BE2C (cell line): ENCODE data around the gene DDX39A.

ENCODE experiments used
- DNase-seq: peaks from one replicate; pipeline ENCODE4 v3.0.0-alpha.2; 2020
- H3K27me3 ChIP-seq: fragments of 250-450 bp; sonication (Bioruptor Pico); 2 replicates; pipeline ENCODE4 v1.5.1; 2020; ENCODE audit warnings: mild to moderate bottlenecking
- H3K36me3 ChIP-seq: fragments of 250-450 bp; sonication (Bioruptor Pico); 2 replicates; pipeline ENCODE4 v1.5.1; 2020; ENCODE audit warnings: mild to moderate bottlenecking
- H3K4me1 ChIP-seq: fragments of 250-450 bp; sonication (Bioruptor Pico); 2 replicates; pipeline ENCODE4 v1.5.1; 2020
- H3K4me3 ChIP-seq: 2 replicates; pipeline ENCODE4 v1.5.1; 2011; ENCODE audit warnings: low read depth, low read length
- H3K9me3 ChIP-seq: fragments of 250-450 bp; sonication (Bioruptor Pico); 2 replicates; pipeline ENCODE4 v1.5.1; 2020
- TF ChIP-seq, protein P1 (sequence below): IDR thresholded peaks from 2 replicates; pipeline ENCODE4 v1.5.1; 2012; ENCODE audit warnings: mild to moderate bottlenecking, low read depth, low read length

The DDX39A gene

DNA sequence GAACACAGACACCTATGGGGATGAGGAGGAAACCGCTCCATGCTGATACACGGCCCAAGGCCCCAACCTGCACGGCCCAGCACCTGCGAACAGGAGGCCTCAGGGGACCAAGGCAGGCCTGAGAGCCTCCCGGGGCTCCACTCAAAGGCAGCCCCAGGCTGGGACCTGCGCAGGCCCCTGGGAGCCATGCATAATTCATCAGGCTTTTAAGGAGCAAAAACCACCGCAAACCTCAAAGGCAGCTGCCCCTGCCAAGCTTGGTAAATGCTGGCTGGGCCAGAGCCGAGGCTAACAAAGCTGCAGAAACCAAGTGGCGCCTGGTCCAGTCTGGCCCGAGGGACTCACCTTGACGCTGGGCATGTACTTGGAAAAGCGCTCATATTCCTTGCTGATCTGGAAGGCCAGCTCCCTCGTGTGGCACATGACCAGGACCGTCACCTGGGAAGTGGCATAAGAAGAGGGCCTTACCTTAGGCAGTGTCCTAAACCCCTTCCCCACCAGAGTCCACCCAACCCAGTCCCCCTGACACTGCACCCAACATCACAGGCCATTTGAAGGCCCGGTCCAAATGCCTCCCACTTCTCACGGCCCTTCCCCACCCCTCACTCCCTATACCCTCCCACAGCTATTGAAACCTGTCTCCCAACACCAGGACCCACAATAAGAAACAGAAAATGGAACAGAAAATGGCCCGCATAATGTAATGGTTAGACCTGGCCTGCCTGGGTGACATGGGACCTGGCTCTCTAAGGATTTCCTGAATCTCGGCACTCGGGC, 7.8 kb downstream of the DDX39A start:
- TF ChIP-seq, protein P1, sequence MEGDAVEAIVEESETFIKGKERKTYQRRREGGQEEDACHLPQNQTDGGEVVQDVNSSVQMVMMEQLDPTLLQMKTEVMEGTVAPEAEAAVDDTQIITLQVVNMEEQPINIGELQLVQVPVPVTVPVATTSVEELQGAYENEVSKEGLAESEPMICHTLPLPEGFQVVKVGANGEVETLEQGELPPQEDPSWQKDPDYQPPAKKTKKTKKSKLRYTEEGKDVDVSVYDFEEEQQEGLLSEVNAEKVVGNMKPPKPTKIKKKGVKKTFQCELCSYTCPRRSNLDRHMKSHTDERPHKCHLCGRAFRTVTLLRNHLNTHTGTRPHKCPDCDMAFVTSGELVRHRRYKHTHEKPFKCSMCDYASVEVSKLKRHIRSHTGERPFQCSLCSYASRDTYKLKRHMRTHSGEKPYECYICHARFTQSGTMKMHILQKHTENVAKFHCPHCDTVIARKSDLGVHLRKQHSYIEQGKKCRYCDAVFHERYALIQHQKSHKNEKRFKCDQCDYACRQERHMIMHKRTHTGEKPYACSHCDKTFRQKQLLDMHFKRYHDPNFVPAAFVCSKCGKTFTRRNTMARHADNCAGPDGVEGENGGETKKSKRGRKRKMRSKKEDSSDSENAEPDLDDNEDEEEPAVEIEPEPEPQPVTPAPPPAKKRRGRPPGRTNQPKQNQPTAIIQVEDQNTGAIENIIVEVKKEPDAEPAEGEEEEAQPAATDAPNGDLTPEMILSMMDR: no peak
- Histone ChIP-seq H3K27me3 (no peaks in the 10 kb centered on the region), H3K4me3 (no peak overlapping the region), H3K9me3 (no peaks in the 10 kb centered on the region), H3K4me1 (peaks cover 11% of the 10 kb centered on the region), H3K36me3 (peaks cover 73% of the 10 kb centered on the region)
- no peak for DNase-seq

DNA sequence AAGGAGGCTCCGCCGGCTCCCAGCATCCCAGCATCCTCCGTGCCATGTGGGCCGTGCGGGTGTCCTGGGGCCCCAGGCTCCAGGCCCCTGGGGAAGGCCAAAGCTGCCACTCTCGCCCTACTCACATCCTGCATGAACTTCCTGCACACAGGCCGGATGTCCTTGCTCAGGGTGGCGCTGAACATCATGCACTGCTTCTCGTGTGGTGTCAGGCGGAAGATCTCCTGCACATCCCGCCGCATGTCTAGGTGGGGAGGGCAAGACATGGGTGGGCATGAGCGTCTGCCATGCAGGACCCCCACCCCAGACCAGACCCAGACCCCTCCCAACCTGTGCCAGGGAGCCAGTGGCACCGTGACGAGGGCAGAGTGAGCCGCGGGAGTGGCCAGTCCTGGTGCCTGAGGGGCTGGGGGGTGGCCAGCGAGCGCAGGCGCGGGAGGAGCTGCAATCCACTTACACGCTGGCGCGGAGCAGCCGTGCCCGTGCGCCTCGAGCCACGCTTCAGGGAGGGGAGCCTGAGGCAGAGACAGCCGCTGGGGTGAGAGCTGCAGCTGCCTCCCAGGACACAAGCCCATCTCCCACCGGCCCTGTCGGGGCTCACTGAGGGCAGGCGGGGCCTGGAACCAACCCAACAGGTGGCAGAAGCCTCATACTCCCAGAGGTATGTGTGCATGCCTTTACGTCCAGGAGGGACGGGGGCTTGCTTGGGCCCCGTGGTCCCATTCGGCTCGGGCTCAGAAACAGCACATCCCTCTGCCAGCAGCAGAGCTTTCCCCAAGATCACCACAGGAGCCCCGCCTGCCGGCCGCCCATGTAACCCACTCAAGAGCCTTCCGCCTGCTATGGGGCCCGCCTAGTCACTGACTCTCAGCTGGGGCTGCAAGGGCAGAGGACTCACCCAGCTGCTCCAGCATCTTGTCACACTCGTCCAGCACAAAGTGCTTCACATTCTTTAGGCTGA, 8.8 kb downstream of the DDX39A start:
- Histone ChIP-seq H3K4me1 (peaks cover 8% of the 10 kb centered on the region), H3K36me3 (peaks cover 71% of the 10 kb centered on the region), H3K4me3 (no peak overlapping the region), H3K27me3 (no peaks in the 10 kb centered on the region), H3K9me3 (no peaks in the 10 kb centered on the region)
- TF ChIP-seq, protein P1: no peak
- no peak for DNase-seq

DNA sequence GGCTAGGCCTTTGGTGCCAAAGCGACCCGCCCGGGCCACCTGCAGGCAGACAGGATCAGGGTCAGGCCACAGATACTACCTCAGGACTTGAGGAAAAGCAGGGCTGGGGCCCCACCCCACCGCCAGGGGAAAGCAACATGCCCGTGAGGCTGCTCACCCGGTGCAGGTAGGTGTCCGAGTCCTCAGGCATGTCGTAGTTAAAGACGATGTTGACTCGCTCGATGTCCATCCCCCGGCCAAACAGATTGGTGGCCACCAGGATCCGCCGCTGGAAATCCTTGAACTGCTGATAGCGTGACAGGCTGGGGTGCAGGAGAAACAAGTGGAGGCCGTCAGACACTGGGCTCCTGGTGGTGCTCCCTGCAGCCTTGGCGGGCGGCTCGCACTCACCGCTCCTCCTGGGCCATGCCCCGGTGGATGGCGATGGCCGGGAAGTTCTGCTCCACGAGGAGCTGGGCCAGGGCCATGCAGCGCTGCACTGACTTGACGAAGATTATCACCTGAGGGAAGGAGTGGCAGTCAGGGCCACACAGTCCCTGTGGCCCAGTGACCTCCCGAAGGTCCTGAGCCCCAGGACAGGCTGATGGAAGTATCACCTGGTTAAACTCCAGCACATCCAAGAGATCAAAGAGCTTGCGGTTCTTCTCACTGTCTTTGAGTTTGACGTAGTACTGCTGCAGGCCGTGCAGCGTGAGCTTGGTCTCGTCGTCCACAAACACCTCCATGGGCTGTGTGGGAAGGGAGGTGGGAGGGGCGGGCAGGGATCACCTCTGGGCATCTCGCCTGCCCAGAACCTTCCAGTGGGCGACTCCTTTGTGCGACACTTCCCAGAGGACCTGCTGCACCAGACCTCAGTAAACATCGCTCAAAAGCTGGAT, 9.8 kb downstream of the DDX39A start:
- peaks cover 71% of the 10 kb centered on the region for H3K36me3 ChIP-seq
- H3K4me1 ChIP-seq: peaks cover 8% of the 10 kb centered on the region
- no peaks in the 10 kb centered on the region for H3K9me3 ChIP-seq
- H3K4me3 ChIP-seq: no peak overlapping the region
- H3K27me3 ChIP-seq: no peaks in the 10 kb centered on the region
- TF ChIP-seq, protein P1: no peak
- DNase-seq: no peak

DNA sequence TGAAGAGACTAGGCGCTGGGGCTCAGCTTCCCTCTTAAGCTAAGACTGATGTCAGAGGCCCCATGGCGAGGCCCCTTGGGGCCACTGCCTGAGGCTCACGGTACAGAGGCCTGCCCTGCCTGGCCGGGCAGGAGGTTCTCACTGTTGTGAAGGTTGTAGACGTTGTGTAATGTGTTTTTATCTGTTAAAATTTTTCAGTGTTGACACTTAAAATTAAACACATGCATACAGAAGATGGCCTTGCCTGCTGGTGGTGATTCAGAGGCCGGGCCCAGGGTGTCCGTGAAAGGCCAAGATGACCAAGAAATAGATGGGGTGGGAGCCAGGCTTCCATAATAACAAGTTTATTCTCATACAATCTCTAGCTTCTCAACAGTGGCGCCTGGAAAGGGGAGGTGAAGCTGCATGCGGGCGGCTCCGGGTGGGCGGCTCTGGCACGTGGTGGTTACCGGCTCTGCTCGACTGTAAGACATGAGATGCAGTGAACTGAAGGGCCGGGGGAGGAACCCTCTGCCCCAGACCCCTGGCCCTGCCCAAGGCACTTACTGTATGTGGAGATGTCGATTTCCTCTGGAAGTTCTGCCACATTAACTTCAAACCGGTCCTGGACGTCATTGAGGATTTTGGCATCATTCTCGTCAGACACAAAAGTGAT, 10.5 kb downstream of the DDX39A start:
- Histone ChIP-seq H3K4me1 (peaks cover 3% of the 10 kb centered on the region), H3K9me3 (no peaks in the 10 kb centered on the region), H3K36me3 (peaks cover 70% of the 10 kb centered on the region), H3K27me3 (no peaks in the 10 kb centered on the region), H3K4me3 (no peak overlapping the region)
- TF ChIP-seq, protein P1: no peak
- DNase-seq: no peak

DNA sequence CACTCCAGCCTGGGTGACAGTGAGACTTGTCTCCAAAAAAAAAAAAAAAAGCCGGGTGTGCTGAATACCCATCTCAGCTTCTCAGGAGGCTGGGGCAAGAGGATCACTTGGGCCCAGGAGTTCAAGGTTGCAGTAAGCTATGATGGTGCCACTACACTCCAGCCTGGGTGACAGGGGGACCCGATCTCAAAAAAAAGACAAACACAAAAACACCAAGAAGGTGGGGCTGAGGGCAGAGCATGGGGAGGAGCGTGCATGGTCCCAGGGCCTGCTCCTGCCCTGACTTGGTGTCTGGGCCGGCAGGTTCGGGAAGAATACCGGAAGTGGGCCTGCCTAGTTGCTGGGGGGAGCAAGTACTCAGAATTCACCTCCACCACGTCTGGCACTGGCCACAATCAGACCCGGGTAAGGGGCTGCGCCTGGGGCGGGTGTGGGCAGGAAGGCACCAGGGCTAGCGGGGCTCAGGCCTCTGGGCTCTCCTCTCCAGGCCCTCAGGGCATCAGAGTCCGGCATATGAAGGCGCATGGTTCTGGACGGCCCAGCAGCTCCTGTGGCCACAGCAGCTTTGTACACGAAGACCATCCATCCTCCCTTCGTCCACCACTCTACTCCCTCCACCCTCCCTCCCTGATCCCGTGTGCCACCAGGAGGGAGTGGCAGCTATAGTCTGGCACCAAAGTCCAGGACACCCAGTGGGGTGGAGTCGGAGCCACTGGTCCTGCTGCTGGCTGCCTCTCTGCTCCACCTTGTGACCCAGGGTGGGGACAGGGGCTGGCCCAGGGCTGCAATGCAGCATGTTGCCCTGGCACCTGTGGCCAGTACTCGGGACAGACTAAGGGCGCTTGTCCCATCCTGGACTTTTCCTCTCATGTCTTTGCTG, 11.3 kb downstream of the DDX39A start:
- DNase-seq: no peak

More for the DNA sequence above, 11.3 kb downstream of the DDX39A start:
- TF ChIP-seq, protein P1: no peak
- Histone ChIP-seq H3K36me3 (peaks cover 62% of the 10 kb centered on the region), H3K4me1 (no peaks in the 10 kb centered on the region), H3K27me3 (no peaks in the 10 kb centered on the region), H3K9me3 (no peaks in the 10 kb centered on the region), H3K4me3 (no peak overlapping the region)
